ENCODE results near the gene PRDM10.

GRCh38 chr11:129896062-129896461, 106.6 kb downstream of the PRDM10 start:
- TF ChIP-seq CTCF (IDR thresholded peaks at IDR 0.05; ENCODE audit: borderline replicate concordance, extremely low read depth, low read length, poor library complexity, severe bottlenecking) (no peak), EZH2 (IDR thresholded peaks at IDR 0.05; ENCODE audit: borderline replicate concordance, low read depth, low read length, severe bottlenecking) (no peak)
